ENCODE data around the gene EML4. TPM values are rescaled to one million over a fixed set of nuclear protein-coding genes. Genes with fewer than 3 reads are reported as not detected.

The EML4 gene
- total RNA-seq, 1 experiment from 2014 or later = 107 TPM

DNA sequence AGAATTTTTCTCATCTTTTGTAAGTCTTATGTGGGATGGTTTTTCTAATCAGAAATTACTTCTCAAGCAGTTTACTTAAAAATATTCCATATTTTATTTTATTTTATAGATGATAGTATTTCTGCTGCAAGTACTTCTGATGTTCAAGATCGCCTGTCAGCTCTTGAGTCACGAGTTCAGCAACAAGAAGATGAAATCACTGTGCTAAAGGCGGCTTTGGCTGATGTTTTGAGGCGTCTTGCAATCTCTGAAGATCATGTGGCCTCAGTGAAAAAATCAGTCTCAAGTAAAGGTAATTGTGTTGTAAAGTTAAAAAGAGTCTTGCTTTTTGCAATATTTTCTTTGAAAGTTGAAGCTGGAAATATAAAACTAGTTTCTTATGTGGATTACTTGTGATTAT, 76.2 kb downstream of the EML4 start:
- intact Hi-C loops (cut with micrococcal nuclease; ENCODE audit: unreplicated experiment) (no loop called here), in situ Hi-C loops (cut with HindIII; ENCODE audit: low pct_unique_long_range_greater_than_20kb, low sequenced_read_pairs) (no loop called here)
- Histone ChIP-seq H3K27me3 (ENCODE audit: control insufficient read depth, insufficient read depth, low read length) (no peaks in the 10 kb centered on the region), H3K9me3 (ENCODE audit: control insufficient read depth, insufficient read depth, low read depth, low read length) (no peaks in the 10 kb centered on the region), H3K36me3 (ENCODE audit: control insufficient read depth, insufficient read depth, low read length) (peaks cover 19% of the 10 kb centered on the region), H3K4me3 (ENCODE audit: low read depth in 2 of 2, low read length in 2 of 2) (no peak overlapping the region), H3K4me1 (ENCODE audit: control insufficient read depth, insufficient read depth, low read length) (peaks cover 11% of the 10 kb centered on the region), H3K27ac (ENCODE audit: low read length) (no peak overlapping the region)
- DNase-seq (ENCODE audit: low read depth, low spot score) (no peak), ATAC-seq (no peak)
- no peak for TF ChIP-seq POLR2AphosphoS5 (IDR thresholded peaks at IDR 0.05; ENCODE audit: low read depth, low read length)
- no peak for TF ChIP-seq TCF7L2 (IDR thresholded peaks at IDR 0.05; ENCODE audit: low read depth, low read length)
- no peak for TF ChIP-seq REST (IDR thresholded peaks at IDR 0.05; ENCODE audit: insufficient read depth in 1 of 2, low read depth in 2 of 2, low read length in 1 of 2)
- no peak for TF ChIP-seq CTCF (IDR thresholded peaks at IDR 0.05)
- no peak for TF ChIP-seq SIN3A (IDR thresholded peaks at IDR 0.05; ENCODE audit: borderline replicate concordance, insufficient read depth, low read depth, low read length)
- no TSS peak for BruUV-seq (replicated peaks)
- CTCF ChIA-PET = no interaction called here
- POLR2A ChIA-PET = interaction anchor here (1.2 kb wide), 1 partner anchor 62 kb away, joined by 3 read pairs; no protein-coding TSS in a partner anchor

DNA sequence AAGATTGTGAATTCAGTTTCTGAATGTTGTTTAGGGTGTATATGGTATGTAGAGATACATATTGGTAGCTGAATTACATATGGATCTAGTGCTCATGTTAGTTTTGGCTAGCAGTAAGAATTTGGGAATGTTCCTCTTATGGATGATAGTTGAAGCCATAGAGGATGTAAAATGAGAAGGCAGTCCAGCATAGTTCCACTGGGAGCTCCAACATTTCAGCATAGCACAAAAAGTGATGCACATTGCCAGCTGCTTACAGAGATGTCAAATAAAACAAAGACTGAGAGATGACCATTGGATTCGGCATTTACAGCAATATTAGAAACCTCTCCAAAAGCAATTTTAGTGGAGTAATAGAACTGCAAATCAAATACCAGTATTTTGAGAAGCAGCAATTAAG, 77.4 kb downstream of the EML4 start:
- H3K9me3 ChIP-seq (ENCODE audit: control insufficient read depth, insufficient read depth, low read depth, low read length) = no peaks in the 10 kb centered on the region
- ATAC-seq (no peak), DNase-seq (ENCODE audit: low read depth, low spot score) (no peak)
- peaks cover 19% of the 10 kb centered on the region for H3K36me3 ChIP-seq (ENCODE audit: control insufficient read depth, insufficient read depth, low read length)
- ChIA-PET CTCF (no interaction called here), POLR2A (no interaction called here)
- BruUV-seq (replicated peaks) = no TSS peak
- H3K4me1 ChIP-seq (ENCODE audit: control insufficient read depth, insufficient read depth, low read length) = peaks cover 2% of the 10 kb centered on the region; the same call in 1 of the 2 replicates
- no peaks in the 10 kb centered on the region for H3K27me3 ChIP-seq (ENCODE audit: control insufficient read depth, insufficient read depth, low read length)
- H3K4me3 ChIP-seq (ENCODE audit: low read depth in 2 of 2, low read length in 2 of 2) = no peak overlapping the region
- TF ChIP-seq CTCF (IDR thresholded peaks at IDR 0.05) = no peak
- no peak for TF ChIP-seq POLR2AphosphoS5 (IDR thresholded peaks at IDR 0.05; ENCODE audit: low read depth, low read length)
- TF ChIP-seq REST (IDR thresholded peaks at IDR 0.05; ENCODE audit: insufficient read depth in 1 of 2, low read depth in 2 of 2, low read length in 1 of 2) = no peak
- TF ChIP-seq SIN3A (IDR thresholded peaks at IDR 0.05; ENCODE audit: borderline replicate concordance, insufficient read depth, low read depth, low read length) = no peak
- no peak for TF ChIP-seq TCF7L2 (IDR thresholded peaks at IDR 0.05; ENCODE audit: low read depth, low read length)
- intact Hi-C loops (cut with micrococcal nuclease; ENCODE audit: unreplicated experiment) (no loop called here), in situ Hi-C loops (cut with HindIII; ENCODE audit: low pct_unique_long_range_greater_than_20kb, low sequenced_read_pairs) (no loop called here)
- no peak overlapping the region for H3K27ac ChIP-seq (ENCODE audit: low read length)

Measured in Panc1 (cell line).